K562 (cell line): ENCODE measurements around the gene NAGLU. TPM values are rescaled to one million over a fixed set of nuclear protein-coding genes. Genes with fewer than 3 reads are reported as not detected.
A peak's percentile ranks its signal among the peaks of the same experiment; 100 is the strongest.

Experiments
- CBFB ChIP-seq: sonication (generic); formaldehyde crosslinking; IDR thresholded peaks from 2 replicates; pipeline ENCODE4 v1.4.0; 2020; ENCODE audit warnings: mild to moderate bottlenecking, missing genetic modification reagents
- HMGN3 ChIP-seq: IDR thresholded peaks from 2 replicates; pipeline ENCODE4 v1.6.1; 2011; ENCODE audit warnings: borderline replicate concordance, low read depth, mild to moderate bottlenecking, mixed read lengths, low read length; ENCODE audit not compliant: insufficient read length; ENCODE audit errors: extremely low read depth
- MAFF ChIP-seq: IDR thresholded peaks from 2 replicates; pipeline ENCODE4 v1.6.1; 2012; ENCODE audit warnings: low read length, improper control_type of control experiment
- PRDM10 ChIP-seq: fragments of 450-650 bp; IDR thresholded peaks from 2 replicates; pipeline ENCODE4 v1.6.1; 2018; ENCODE audit not compliant: partially characterized antibody
- RBM25 ChIP-seq: fragments of 200-400 bp; formaldehyde crosslinking; IDR thresholded peaks from 2 replicates; pipeline ENCODE4 v1.6.1; 2018; ENCODE audit warnings: low read length, low read depth, moderate library complexity; ENCODE audit not compliant: severe bottlenecking
- REST ChIP-seq, 2 experiments: fragments of 450-650 bp; formaldehyde crosslinking in 1 of 2; IDR thresholded peaks; 2 replicates each; pipeline versions ENCODE4 v1.4.0 to v1.6.1; 2014 to 2020; ENCODE audit warnings: mild to moderate bottlenecking in 2 of 2, borderline replicate concordance in 1 of 2, low read depth in 1 of 2
- ZNF140 ChIP-seq: fragments of 250-450 bp; sonication (Bioruptor Pico); IDR thresholded peaks from 2 replicates; pipeline ENCODE4 v1.8.0; 2021; ENCODE audit warnings: moderate library complexity, mild to moderate bottlenecking, inconsistent platforms
- ZSCAN29 ChIP-seq: fragments of 450-650 bp; IDR thresholded peaks from 2 replicates; pipeline ENCODE4 v1.6.1; 2017
- polyA plus RNA-seq, 8 experiments: library from polyadenylated mRNA; depleted of rRNA in 4 of 8; stranded (reverse) in 5 of 8; unstranded in 3 of 8; fragments of >200 nt; fragmentation: Nextera tagmentation in 2 of 8; fragmentation: Illumina TruSeq in 1 of 8; extraction: Ambion mirVana in 2 of 8; extraction: Trizol in 1 of 8; gene quantifications; 2 replicates each; pipeline versions ENCODE4 v1.2.1 to v1.2.3, GENCODE V29; 2011 to 2014; ENCODE audit warnings: inconsistent platforms in 1 of 8, missing spikeins in 1 of 8
- total RNA-seq, 7 experiments: library from RNA; depleted of rRNA in 6 of 7; stranded (reverse); fragments of >200 nt in 6 of 7; fragmentation: Illumina TruSeq in 2 of 7; extraction: Trizol in 2 of 7; gene quantifications; 2 replicates each; pipeline versions ENCODE4 v1.2.1 to v1.2.3, GENCODE V29; 2011 to 2021; ENCODE audit warnings: low replicate concordance in 1 of 7
- TF ChIP-seq, protein P1 (sequence below), 2 experiments: IDR thresholded peaks; 2 replicates each; pipeline ENCODE4 v1.6.1; 2012; ENCODE audit warnings: improper control_type of control experiment in 2 of 2, low read depth in 2 of 2, low read length in 2 of 2, borderline replicate concordance in 1 of 2
- TF ChIP-seq, protein P2 (sequence below), 2 experiments: IDR thresholded peaks; 2 replicates each; pipeline ENCODE4 v1.6.1; 2011; ENCODE audit warnings: borderline replicate concordance in 1 of 2, control low read depth in 1 of 2, low read depth in 1 of 2, low read length in 1 of 2, mild to moderate bottlenecking in 1 of 2, mixed read lengths in 1 of 2, moderate library complexity in 1 of 2; ENCODE audit not compliant: insufficient read depth in 1 of 2, insufficient read length in 1 of 2, poor library complexity in 1 of 2, severe bottlenecking in 1 of 2; ENCODE audit errors: extremely low read depth in 1 of 2

The NAGLU gene
- total and polyA plus RNA-seq, 9 of the 15 experiments (the other 6 are each of a cell fraction or from before 2014, with no cell fraction given), result 0.04 to 21.5 (median 8.5) TPM

GRCh38 chr17:42536048-42536371, at the start of gene NAGLU (continued):
- TF ChIP-seq, protein P1, sequence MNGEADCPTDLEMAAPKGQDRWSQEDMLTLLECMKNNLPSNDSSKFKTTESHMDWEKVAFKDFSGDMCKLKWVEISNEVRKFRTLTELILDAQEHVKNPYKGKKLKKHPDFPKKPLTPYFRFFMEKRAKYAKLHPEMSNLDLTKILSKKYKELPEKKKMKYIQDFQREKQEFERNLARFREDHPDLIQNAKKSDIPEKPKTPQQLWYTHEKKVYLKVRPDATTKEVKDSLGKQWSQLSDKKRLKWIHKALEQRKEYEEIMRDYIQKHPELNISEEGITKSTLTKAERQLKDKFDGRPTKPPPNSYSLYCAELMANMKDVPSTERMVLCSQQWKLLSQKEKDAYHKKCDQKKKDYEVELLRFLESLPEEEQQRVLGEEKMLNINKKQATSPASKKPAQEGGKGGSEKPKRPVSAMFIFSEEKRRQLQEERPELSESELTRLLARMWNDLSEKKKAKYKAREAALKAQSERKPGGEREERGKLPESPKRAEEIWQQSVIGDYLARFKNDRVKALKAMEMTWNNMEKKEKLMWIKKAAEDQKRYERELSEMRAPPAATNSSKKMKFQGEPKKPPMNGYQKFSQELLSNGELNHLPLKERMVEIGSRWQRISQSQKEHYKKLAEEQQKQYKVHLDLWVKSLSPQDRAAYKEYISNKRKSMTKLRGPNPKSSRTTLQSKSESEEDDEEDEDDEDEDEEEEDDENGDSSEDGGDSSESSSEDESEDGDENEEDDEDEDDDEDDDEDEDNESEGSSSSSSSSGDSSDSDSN (IDR thresholded peaks at IDR 0.05; ENCODE audit: borderline replicate concordance in 1 of 2, low read depth in 2 of 2, low read length in 2 of 2), result peak in 1 of 2 experiments; percentile 7; a peak in 1 of 4 replicates
- TF ChIP-seq PRDM10 (peak; percentile 84), HMGN3 (peak; percentile 85), REST (IDR thresholded peaks at IDR 0.05; ENCODE audit: borderline replicate concordance) (peak; percentile 70), REST (CRISPR knock-in tag; IDR thresholded peaks at IDR 0.05; ENCODE audit: low read depth) (no peak), RBM25 (peak; percentile 96), ZNF140 (CRISPR knock-in tag) (no peak), CBFB (CRISPR knock-in tag) (no peak), ZSCAN29 (no peak), MAFF (no peak)
- TF ChIP-seq, protein P2, sequence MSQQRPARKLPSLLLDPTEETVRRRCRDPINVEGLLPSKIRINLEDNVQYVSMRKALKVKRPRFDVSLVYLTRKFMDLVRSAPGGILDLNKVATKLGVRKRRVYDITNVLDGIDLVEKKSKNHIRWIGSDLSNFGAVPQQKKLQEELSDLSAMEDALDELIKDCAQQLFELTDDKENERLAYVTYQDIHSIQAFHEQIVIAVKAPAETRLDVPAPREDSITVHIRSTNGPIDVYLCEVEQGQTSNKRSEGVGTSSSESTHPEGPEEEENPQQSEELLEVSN (IDR thresholded peaks at IDR 0.05; ENCODE audit: borderline replicate concordance in 1 of 2, extremely low read depth in 1 of 2, insufficient read depth in 1 of 2, insufficient read length in 1 of 2, low read depth in 1 of 2, low read length in 1 of 2, poor library complexity in 1 of 2, severe bottlenecking in 1 of 2), result peak; percentile 42 to 88
